ENCODE results near the gene WDR27.

The WDR27 gene

DNA sequence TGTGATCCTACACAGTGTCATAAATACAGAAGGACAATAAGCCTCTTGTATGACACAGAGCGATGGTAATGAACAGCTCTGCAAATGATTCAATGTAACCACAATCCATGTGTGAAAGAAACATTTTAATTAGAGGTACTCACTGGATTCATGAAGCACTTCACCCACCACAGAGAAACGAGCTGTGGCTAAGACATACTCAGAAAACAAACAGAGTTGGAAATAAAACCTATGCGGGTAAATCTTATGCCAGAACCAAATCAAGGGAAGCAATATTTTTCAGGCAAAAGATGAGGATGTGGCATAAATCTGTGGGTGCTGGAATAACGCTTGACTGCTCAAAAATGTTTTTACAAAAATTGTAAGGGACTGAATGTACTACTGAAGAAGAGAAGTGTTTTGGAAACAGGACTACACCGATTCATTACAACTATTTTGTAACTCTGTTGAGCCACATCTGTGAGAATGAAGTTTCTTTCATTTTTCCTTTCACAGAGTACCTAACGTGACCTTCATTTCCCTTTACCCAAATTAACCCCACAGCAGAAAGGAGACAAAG is 112.1 kb downstream of the WDR27 start:
- peak; percentile 78 for DNase-seq

DNA sequence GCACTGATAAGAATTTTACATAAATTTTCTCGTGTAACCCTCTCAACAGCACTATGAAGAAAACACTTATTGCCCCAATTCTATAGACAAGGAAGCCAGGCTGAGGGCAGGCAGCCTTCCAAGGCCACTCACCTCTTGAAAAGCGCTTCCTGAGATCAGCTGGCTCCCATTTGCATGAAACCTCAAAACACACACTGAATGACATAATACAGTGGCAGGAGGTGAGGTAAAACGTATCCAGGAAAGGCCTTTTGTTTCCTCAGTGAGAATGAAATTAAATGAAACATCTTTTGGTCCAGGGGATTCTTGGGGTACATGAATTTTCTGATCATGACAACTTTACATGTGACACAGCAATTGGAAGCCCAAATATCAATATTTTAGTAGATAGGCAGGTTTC is 112.5 kb downstream of the WDR27 start:
- DNase-seq = peak; percentile 87

DNA sequence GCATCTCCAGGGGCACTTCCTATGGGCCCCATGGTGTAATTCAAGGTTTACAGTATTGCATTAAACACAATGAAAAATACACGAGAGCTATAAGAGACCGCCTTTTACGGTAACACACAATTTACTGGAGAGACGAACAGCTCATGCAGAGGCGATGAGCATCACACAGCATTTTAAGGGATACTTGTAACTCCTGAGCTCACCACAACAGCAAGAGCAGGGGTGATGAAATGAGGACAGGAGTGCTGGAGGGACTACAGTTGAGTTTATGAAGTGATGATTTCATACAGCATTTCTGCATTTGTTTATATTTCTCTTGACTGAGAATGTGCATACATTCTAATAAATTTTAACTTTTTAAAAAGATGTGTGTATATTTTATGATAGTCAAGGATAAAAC is 113.9 kb downstream of the WDR27 start:
- no peak for DNase-seq

GRCh38 chr6:169583886-169584541 is 117.8 kb downstream of the WDR27 start:
- DNase-seq = no peak

DNA sequence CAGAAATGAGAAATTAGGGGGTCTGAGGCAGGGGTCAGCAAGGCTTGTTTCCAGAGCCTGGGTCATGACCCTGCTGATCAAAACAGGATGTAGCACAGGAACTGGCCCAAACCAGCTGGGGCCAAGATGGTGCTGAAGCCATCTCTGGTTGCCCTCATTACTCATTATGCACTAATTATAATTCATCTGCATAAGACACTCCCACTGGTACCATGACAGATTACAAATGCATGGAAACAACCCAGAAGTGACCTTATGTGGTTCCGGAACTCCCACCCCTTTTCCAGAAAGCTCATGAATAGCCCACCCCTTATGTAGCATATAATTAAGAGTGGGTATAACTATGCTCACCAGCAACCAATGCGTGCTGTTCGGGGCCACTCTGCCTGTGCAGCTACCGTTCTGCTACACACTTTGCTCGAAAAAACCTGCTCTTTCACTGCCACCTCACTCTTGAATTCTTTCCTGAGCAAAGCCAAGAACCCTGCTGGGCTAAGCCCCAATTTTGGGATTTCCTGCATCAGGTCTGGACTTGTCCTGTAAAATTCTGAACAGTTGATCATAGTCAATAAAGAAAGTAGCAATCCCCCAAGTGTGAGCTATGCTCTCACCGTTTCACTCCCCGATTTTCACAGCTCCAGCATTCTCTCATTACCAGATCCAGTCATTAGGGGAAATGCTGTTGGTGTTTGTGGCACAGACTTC is 122.3 kb downstream of the WDR27 start:
- no peak for DNase-seq

- no peak for DNase-seq
Measured at GRCh38 chr6:169577974-169578373, 123.9 kb downstream of the WDR27 start.

GRCh38 chr6:169577236-169577635 is 124.6 kb downstream of the WDR27 start:
- DNase-seq = no peak

GRCh38 chr6:169575821-169576220 is 126.0 kb downstream of the WDR27 start:
- no peak for DNase-seq

DNA sequence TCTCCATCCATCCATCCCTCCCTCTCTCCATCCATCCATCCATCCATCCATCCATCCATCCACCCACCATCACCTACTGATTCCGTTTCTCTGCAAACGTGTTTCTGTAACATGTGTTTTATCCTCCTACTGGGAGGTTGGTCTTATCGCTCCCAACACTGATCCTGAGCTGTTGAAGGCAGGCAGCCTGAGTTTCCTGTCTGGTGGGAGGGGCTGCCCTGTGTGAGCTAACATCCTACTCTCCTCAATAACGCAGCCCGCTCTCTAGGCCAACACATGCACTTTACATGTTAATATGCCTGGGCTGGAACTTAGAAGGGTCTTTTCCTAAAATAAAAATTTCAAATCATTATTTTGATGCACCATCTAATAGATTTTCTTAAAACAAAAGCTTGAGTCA is 126.5 kb downstream of the WDR27 start:
- no peak for DNase-seq

DNA sequence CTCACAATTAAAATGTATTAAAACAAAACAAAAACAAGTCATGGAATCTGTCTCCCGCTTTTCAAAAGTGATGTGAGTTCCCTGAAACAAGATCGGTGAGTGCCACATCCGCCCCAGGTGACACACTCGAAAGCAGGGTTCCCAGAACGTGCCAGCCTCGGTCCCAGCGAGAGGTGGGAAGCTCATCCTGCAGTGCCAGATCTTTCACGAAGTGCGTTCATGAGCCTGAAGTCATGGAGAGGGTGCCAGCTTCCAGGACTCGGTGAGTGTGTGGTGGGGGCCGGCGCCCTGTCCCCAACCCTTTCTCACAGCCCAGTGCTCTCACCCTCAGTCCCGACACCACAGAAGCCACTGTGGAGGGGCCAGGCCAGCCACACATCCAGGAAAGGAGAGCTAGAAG is 127.4 kb downstream of the WDR27 start:
- DNase-seq = no peak

DNA sequence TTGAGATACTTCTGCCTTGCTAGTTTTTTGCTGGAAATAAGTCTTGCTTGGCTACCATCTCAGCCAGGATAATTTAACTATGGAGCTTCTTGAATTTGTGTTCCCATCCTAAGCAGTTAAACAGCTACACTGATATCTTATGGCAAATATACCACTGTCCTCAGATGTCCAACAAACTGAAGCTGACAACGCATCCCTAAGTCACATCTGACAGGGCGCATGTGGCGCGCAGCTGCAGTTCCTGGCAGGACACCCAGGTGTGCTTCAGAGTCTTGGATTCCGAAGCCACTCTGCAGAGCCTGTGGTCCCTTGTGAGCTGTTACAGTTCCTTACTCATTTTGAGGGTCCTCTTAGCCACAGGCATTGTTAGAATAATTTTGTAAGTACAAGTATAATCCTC is 127.9 kb downstream of the WDR27 start:
- no peak for DNase-seq

GRCh38 chr6:169571123-169571962 is 130.5 kb downstream of the WDR27 start:
- DNase-seq = no peak

DNA sequence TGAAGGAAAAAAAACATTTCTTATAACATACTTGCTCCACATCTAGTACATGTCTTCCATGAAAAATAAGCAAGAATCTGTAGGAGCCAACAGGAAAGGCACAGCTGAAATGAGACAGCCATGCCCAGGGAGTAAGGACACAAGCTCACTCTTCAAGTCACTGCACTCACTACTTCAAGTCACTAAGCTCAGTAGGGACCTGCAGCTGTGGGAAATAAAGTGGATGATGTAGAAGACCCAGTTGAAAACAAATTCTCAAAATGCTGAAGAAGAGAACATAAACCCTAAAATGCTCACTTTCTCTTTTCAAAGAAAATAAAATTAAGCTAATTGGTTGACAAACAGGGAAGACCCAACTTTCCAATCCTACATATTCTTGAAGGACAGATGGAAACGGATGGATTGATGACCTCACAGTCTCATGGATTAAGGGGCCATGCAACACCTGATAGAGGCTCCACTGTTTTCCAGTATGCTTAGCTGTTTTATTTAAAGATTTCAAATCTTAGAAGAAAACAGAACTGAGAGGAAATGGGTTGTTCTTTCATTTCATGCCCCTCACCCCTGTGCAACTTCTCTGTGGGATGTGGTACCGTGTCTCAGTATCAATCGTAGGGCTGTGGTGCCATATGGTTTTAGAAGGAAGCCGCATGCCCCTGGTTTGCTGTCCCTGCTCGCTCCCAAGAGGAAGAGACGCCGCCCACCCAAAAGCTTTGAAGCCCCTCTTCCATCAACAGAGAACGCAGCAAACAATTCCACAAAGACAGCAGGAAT is 133.3 kb downstream of the WDR27 start:
- no peak for DNase-seq

- DNase-seq = no peak
Measured at GRCh38 chr6:169567819-169568218, 134.0 kb downstream of the WDR27 start.

DNA sequence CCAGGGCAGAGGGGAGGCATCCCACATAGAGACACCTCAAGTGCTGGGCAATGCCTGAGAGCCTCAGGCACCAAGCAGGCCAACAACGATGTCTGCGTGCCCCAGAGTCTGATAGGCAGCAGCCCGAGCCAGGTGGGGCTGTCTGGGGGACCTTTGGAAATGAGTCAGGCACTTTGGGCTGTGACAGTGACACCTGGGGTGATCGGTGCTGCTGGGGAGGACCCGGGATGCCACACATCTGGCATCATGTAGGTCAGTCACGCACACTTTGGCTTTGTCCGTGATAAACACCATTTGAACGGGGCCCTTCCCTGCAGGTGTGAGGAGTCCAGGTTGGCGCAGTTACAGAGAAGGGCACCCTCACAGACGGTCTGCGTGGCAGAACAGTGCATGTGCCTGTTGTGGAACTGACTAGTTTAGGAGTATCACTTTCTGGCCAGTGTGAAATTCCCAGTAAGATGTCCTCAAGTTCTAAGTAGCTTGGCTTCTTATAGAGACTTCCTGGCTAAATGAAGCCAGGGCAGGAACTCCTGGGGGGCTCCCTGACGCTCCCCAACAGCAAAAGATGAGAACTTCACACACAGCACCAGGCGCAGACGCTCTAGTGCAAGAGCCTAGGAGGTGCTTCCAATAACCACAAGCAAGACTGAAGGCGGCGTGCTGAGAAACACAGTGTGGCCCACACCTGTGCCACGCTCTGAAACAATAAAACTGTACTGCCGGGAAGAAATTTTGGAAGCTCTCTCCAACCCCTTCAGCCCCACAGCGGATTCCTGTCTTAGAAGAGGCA is 134.7 kb downstream of the WDR27 start:
- DNase-seq = no peak

- no peak for DNase-seq
Measured at GRCh38 chr6:169566319-169566718, 135.5 kb downstream of the WDR27 start.

DNA sequence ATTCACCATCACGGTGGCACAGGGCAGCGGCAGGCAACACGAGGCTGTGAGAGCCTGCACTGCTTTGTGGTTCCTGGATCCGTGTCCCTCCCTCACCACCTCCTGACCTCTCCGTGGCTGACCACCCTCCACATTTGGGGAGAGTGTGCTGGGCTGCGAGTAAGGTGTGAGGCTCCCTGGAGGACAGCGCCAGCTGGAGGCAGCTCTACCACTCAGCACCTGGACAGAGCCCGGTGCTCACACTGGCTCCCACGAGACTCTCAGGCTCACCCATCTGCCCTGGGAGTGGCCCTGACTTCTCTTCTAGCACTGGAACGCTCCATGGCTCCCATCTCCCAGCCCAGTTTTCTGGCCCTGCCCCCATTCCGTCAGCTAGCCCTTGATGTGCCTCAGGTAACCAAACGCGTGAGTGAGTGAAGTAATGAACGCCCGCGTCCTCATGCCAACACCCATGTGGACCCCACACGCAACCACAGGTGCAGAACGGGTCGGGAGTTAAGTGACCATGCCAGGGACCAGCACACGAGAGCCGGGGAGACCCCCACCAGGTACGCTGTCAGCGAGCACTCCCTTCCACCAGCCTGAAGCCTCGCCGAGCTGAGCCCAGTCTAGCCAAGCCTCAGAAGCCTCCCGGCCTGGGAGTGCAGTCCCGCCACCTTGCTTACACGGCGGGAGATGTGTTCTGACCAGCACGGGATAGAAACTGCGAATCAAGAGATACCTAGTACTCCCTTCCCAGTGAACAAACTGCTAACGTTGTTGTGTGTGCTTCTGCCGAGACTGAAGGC is 137.2 kb downstream of the WDR27 start:
- DNase-seq = no peak

DNA sequence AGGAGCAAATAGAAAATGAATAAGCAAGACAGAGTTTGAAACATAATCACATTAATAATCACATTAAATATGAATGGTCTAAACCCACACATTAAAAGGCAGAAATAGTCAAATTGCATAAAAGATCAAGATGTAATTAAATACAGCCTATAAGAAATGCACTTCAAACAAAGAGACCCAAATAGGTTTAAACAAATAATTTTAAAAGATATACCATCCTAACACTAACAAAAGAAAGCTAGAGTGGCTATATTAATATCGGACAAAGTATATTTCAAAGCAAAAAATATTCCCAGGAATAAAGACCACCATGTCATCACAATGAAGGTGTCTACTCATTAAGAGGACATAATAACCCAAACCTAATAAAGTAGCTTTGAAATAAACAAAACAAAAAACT is 140.2 kb downstream of the WDR27 start:
- DNase-seq = no peak

DNA sequence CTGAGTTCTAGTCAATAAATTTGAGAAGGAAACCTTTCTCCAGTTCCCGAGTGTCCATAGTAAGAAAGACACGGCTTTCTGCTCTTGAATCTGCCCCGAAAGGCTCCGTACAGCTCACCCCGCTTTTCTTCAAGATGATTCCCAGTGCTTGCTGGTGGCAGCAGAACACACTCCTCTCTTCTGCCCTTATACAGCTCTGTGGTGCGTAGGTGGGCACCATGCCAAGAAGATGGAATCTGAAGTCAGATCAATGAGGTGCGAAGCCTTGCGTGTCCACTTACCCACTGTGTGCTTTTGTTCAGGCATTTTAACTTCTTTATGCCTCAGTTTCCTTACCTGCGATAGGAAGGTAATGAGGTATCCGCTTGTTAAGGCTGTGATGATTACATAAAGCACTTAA is 142.2 kb downstream of the WDR27 start:
- no peak for DNase-seq

GRCh38 chr6:169558774-169559441 is 142.9 kb downstream of the WDR27 start:
- DNase-seq = no peak

DNA sequence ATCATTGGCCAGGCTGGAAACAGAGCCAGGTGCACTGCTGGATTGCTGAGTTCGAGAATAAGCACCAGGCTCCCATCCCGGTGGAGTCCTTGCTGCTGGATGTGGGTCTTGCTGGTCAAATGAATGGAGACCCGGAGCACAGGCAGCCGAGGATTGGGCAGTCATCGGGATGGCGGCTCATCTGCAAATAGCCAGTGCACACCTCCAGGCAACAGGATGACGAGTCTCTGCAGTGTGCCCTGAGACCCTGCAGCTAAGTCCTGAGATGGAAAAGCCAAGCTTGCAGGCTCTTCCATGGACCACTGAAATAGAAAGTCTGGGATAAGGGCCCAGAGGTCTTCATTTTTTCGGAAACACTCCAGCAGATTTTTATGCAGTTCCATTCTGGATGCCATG is 143.5 kb downstream of the WDR27 start:
- no peak for DNase-seq
